HEK293T (cell line): ENCODE results near the gene ALKBH5.

Experiments
- CTCF ChIA-PET: fragments of 350-600 bp; formaldehyde crosslinking; extraction: SDS; loops from one replicate; lab custom pipeline; 2021; ENCODE audit warnings: antibody characterized with exemption, inconsistent platforms; lab: Yijun Ruan, JAX
- POLR2A ChIA-PET: fragments of 350-600 bp; formaldehyde crosslinking; extraction: SDS; loops from one replicate; lab custom pipeline; 2020; ENCODE audit warnings: antibody characterized with exemption, inconsistent platforms; lab: Yijun Ruan, JAX
- DNase-seq: peaks from one replicate; pipeline ENCODE4 v3.0.0; 2012; ENCODE audit warnings: mixed read lengths; ENCODE audit errors: extremely low spot score
- ARNT ChIP-seq: fragments of 450-650 bp; IDR thresholded peaks from 2 replicates; pipeline ENCODE4 v1.6.1; 2017; ENCODE audit warnings: mild to moderate bottlenecking
- BHLHE40 ChIP-seq: fragments of 450-650 bp; IDR thresholded peaks from 2 replicates; pipeline ENCODE4 v1.6.1; 2016; ENCODE audit warnings: mild to moderate bottlenecking, moderate library complexity, borderline replicate concordance
- CTBP1 ChIP-seq: fragments of 450-650 bp; IDR thresholded peaks from 2 replicates; pipeline ENCODE4 v1.6.1; 2016; ENCODE audit warnings: borderline replicate concordance
- ELF4 ChIP-seq: fragments of 450-650 bp; IDR thresholded peaks from 2 replicates; pipeline ENCODE4 v1.6.1; 2017; ENCODE audit warnings: antibody characterized with exemption
- FOXA1 ChIP-seq: fragments of 450-650 bp; IDR thresholded peaks from 2 replicates; pipeline ENCODE4 v1.6.1; 2016; ENCODE audit warnings: mild to moderate bottlenecking
- FOXK2 ChIP-seq: fragments of 450-650 bp; IDR thresholded peaks from 2 replicates; pipeline ENCODE4 v1.6.1; 2016; ENCODE audit warnings: mild to moderate bottlenecking
- FOXM1 ChIP-seq: fragments of 450-650 bp; IDR thresholded peaks from 2 replicates; pipeline ENCODE4 v1.6.1; 2017; ENCODE audit warnings: mild to moderate bottlenecking, borderline replicate concordance
- HDGF ChIP-seq: fragments of 450-650 bp; IDR thresholded peaks from 2 replicates; pipeline ENCODE4 v1.6.1; 2017; ENCODE audit warnings: antibody characterized with exemption, borderline replicate concordance
- L3MBTL2 ChIP-seq: fragments of 450-650 bp; conservative IDR thresholded peaks from 2 replicates; pipeline ENCODE4 v1.6.1; 2016; ENCODE audit warnings: mild to moderate bottlenecking
- LEF1 ChIP-seq: fragments of 450-650 bp; IDR thresholded peaks from 2 replicates; pipeline ENCODE4 v1.6.1; 2017; ENCODE audit warnings: mild to moderate bottlenecking, borderline replicate concordance
- NFRKB ChIP-seq: fragments of 450-650 bp; IDR thresholded peaks from 2 replicates; pipeline ENCODE4 v1.6.1; 2016; ENCODE audit warnings: mild to moderate bottlenecking, moderate library complexity
- PKNOX1 ChIP-seq: fragments of 450-650 bp; IDR thresholded peaks from 2 replicates; pipeline ENCODE4 v1.6.1; 2016
- SP1 ChIP-seq: fragments of 450-650 bp; IDR thresholded peaks from 2 replicates; pipeline ENCODE4 v1.6.1; 2017
- SUZ12 ChIP-seq: fragments of 450-650 bp; IDR thresholded peaks from 2 replicates; pipeline ENCODE4 v1.6.1; 2016; ENCODE audit warnings: mild to moderate bottlenecking
- TARDBP ChIP-seq: fragments of 450-650 bp; IDR thresholded peaks from 2 replicates; pipeline ENCODE4 v1.6.1; 2016
- ZNF384 ChIP-seq: fragments of 450-650 bp; IDR thresholded peaks from 2 replicates; pipeline ENCODE4 v1.6.1; 2016

ALKBH5 gene

GRCh38 chr17:18195246-18195645 lies 11.6 kb downstream of the ALKBH5 start:
- ChIA-PET POLR2A (interaction anchor here (1.2 kb wide), 1 partner anchor 12 kb away, joined by 3 read pairs; the partner anchor contains the start of gene ALKBH5), CTCF (no interaction called here)
- no peak for DNase-seq
- TF ChIP-seq LEF1 = no peak
- TF ChIP-seq ARNT = no peak
- no peak for TF ChIP-seq FOXK2
- TF ChIP-seq ELF4 = no peak
- no peak for TF ChIP-seq ZNF384
- TF ChIP-seq TARDBP = no peak

GRCh38 chr17:18197535-18198194 lies 14.0 kb downstream of the ALKBH5 start:
- no peak for TF ChIP-seq SUZ12
- no peak for TF ChIP-seq ELF4
- TF ChIP-seq ZNF384 = no peak
- TF ChIP-seq HDGF = no peak
- no peak for TF ChIP-seq FOXA1
- no peak for TF ChIP-seq SP1
- TF ChIP-seq BHLHE40 = no peak
- no peak for TF ChIP-seq NFRKB
- no peak for TF ChIP-seq FOXM1
- TF ChIP-seq L3MBTL2 = no peak
- no peak for TF ChIP-seq CTBP1
- no peak for TF ChIP-seq TARDBP
- no peak for TF ChIP-seq LEF1
- TF ChIP-seq FOXK2 = no peak
- no peak for TF ChIP-seq PKNOX1
- TF ChIP-seq ARNT = no peak
- ChIA-PET CTCF (no interaction called here), POLR2A (interaction anchor here (1.6 kb wide), 1 partner anchor 13 kb away, joined by 12 read pairs; the partner anchor contains the start of gene ALKBH5)
- no peak for DNase-seq

GRCh38 chr17:18198530-18198929 lies 14.9 kb downstream of the ALKBH5 start:
- TF ChIP-seq TARDBP (no peak), LEF1 (no peak), PKNOX1 (no peak), SUZ12 (no peak), FOXA1 (no peak), L3MBTL2 (no peak), ZNF384 (no peak), FOXM1 (no peak)
- DNase-seq = no peak
- POLR2A ChIA-PET = interaction anchor here (1.1 to 2.0 kb wide), 2 partner anchors 10 to 15 kb away, joined by 3 to 11 read pairs; partner anchors contain the start of gene ALKBH5
- CTCF ChIA-PET = no interaction called here

GRCh38 chr17:18201108-18201507 lies 17.5 kb downstream of the ALKBH5 start:
- ChIA-PET POLR2A (interaction anchor here (0.6 to 1.4 kb wide), 4 partner anchors 9 to 17 kb away, joined by 3 to 5 read pairs (median 3); partner anchors contain the start of gene ALKBH5), CTCF (interaction anchor here (1.0 kb wide), 1 partner anchor 11 kb away, joined by 3 read pairs; no protein-coding TSS in a partner anchor)
- no peak for DNase-seq
- no peak for TF ChIP-seq L3MBTL2
- TF ChIP-seq NFRKB = no peak
- no peak for TF ChIP-seq SUZ12
- TF ChIP-seq HDGF = no peak
- TF ChIP-seq LEF1 = no peak
- no peak for TF ChIP-seq BHLHE40
- no peak for TF ChIP-seq FOXM1
- TF ChIP-seq TARDBP = no peak
- TF ChIP-seq ELF4 = no peak
- TF ChIP-seq CTBP1 = no peak
- TF ChIP-seq ZNF384 = no peak
- TF ChIP-seq PKNOX1 = no peak
- TF ChIP-seq ARNT = no peak
- no peak for TF ChIP-seq FOXK2
- no peak for TF ChIP-seq SP1
- no peak for TF ChIP-seq FOXA1

- DNase-seq = no peak
- ChIA-PET POLR2A (no interaction called here), CTCF (interaction anchor here (0.6 kb wide), 1 partner anchor 12 kb away, joined by 3 read pairs; no protein-coding TSS in a partner anchor)
- TF ChIP-seq FOXK2 (no peak), FOXM1 (no peak), PKNOX1 (no peak), BHLHE40 (no peak), CTBP1 (no peak), FOXA1 (no peak), ZNF384 (no peak), ELF4 (no peak), NFRKB (no peak), ARNT (no peak)
Observed at GRCh38 chr17:18203308-18203707, 19.7 kb downstream of the ALKBH5 start.

GRCh38 chr17:18205861-18206260 lies 22.2 kb downstream of the ALKBH5 start:
- no peak for DNase-seq
- TF ChIP-seq ELF4 (no peak), PKNOX1 (no peak), HDGF (no peak), ZNF384 (no peak), FOXA1 (no peak), L3MBTL2 (no peak)
- ChIA-PET CTCF (no interaction called here), POLR2A (interaction anchor here (1.3 to 1.6 kb wide), 3 partner anchors 12 to 40 kb away, joined by 3 to 6 read pairs (median 4); partner anchors contain the start of gene ALKBH5)
